DMS53 (cell line): ENCODE results near the gene BTBD2.
A peak's percentile ranks its signal among the peaks of the same experiment; 100 is the strongest.
"Not testable (repeated sequence)": the region's sequence is repeated elsewhere in the genome, so short reads cannot be mapped to it uniquely, and the experiment has no call there.

ENCODE experiments used
- DNase-seq: peaks from one replicate; lab custom pipeline; 2025; lab: John Stamatoyannopoulos, UW

The BTBD2 gene

DNA sequence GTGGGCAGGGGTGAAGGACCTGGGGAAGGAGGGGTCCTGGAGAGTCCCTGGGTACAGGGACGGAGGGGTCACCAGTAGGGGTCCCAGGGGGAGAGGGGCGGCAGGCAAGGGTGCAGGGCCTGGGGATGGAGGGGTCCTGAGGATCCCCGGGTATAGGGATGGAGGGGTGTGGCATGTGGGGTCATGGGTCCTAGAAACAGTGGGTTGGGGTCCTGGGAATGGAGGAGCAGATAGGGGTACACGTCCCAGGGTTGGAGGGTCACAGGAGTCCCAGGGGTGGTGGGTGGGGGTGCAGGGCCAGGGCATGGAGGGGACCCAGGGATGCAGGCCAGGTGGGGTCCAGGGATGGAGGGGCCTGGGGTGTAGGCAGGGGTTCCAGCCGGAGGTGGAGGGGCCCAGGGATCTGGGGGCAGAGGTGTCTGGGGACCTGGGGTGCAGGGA is 1.4 kb downstream of the BTBD2 start:
- no peak for DNase-seq

DNA sequence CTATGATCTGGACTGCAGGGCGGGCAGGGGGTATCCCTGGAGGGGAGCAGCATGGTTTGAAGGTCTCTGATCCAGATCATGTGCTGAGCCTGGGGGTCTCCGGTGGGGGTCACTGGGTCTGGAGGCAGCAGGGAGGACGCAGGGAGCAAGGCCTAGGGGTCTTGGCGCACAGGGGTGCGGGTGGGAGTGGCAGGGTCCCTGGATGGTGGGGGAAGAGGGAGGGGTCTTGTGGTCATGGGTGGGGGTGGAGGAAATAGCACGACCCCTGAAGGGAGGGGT is 1.9 kb downstream of the BTBD2 start:
- no peak for DNase-seq

DNA sequence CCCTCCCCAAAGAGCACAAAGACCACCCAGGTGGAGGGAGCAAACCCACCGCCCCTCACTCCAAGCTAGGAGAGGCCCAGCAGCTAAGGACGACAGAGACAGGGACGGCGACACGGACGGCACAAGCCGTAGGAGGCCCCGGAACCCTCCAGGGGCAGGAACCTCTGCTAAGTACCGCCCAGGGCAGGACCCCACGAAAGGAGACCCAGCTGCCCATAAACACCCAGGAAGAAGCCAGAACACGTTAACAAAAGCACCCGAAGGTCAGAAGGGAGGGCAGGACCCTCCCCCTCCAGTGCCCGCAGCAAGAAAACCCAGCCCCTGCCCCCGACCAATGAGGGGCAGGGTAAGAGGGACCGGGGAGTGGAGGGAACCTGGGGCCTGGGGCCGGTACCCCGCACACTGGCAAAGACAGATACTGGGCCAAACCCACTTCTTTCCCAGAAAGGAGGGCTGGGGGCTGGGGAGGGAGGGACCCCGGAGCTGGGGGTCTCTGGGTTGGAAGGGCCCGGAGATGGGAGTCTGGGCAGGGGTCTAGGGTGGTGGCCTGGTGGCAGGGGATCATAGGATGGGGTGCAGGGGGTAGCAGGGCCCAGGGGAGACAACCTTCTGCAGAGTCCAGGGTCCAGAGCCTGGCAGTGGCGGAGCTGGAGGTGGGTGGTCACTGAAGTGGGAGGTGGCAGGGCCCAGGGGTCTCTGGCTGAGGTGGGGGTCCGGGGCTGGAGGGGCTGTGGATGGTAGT is 2.4 kb downstream of the BTBD2 start:
- no peak for DNase-seq

DNA sequence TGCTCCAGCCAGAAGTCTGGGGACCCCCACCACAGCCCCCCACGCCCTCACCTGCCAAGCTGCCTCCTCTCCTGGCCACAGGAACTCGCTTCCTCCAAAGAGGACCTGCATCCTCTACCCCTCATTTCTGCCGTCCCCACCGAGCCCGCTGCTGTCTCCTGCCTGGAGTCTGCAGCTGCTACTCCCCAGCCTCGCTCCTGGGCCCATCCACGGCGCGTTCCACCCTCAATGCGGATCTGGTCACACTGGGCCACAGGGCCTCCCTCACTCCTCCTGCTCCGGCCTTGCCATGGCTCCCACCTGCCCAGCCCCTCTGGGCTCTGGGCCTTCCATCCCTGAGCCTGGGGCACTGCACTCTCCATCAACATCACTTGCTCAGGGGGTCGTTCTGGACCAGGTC is 4.3 kb downstream of the BTBD2 start:
- no peak for DNase-seq

DNA sequence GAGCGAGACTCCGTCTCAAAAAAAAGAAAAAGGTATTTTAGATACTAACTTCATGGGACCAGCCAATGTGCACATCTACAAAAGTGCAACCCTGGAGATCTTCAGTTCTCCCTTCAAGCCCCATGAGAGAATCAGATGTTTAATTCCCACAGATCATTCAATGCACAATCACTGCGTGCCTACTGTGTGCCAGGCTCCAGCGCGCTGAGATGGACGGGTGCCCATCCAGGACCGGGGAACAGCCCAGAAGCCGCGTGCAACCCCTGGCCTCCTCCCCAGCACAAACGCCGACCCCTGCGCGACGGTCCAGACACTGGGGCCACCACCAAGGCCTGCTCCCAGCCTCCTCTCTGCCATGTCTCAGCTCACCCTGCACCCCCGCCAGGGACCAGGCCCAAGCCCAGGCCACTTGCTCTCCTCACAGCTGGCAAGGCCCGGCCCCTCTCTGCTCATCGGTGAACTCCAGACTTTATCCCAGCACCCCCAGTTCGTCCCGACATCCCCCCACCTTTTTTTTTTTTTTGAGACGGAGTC is 5.3 kb downstream of the BTBD2 start:
- no peak for DNase-seq

DNA sequence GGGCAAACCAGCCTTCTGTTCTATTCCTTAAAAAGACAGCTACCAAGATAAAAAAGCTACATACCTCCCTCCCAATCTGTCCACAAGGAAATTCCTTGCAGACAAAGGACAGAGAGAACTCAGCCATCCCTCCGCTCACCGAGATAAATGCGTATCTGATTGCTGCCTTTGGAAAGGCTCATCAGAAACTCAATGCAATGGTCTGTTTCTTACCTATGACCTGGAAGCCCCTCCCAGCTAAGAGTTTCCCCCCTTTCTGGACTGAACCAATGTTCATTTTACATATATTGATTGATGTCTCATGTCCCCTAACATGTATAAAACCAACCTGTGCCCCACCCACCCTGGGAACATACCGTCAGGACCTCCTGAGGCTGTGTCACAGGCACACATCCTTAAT is 11.6 kb downstream of the BTBD2 start:
- DNase-seq = no peak

DNA sequence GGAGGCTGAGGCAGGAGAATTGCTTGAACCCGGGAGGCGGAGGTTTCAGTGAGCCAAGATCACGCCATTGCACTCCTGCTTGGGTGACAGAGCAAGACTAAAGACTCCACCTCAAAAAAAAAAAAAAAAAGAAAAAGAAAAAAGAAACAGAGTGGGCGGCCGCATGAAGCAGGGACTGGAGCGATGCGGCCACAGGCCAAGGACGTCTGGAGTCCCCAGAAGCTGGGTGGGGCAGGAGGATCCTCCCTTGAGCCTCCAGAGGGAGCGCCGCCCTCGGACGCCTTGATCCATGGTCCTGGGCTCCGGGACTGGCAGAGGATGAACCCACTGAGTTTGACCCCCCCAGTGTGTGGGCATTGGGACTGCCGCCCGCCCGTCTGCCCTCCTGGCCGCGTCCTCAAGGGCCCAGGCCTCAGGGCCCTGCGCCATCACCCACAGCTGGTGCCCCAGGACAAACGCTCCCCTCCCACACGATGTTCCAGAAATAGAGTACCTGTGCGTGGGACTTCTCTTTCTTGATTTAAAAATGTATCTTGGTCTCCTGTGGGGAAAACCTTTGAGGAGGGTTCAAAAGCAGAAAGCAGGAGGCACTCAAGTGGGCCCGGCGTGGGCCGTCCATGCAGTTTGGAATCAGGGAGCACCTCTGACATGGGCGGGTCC is 15.5 kb downstream of the BTBD2 start:
- DNase-seq = no peak

DNA sequence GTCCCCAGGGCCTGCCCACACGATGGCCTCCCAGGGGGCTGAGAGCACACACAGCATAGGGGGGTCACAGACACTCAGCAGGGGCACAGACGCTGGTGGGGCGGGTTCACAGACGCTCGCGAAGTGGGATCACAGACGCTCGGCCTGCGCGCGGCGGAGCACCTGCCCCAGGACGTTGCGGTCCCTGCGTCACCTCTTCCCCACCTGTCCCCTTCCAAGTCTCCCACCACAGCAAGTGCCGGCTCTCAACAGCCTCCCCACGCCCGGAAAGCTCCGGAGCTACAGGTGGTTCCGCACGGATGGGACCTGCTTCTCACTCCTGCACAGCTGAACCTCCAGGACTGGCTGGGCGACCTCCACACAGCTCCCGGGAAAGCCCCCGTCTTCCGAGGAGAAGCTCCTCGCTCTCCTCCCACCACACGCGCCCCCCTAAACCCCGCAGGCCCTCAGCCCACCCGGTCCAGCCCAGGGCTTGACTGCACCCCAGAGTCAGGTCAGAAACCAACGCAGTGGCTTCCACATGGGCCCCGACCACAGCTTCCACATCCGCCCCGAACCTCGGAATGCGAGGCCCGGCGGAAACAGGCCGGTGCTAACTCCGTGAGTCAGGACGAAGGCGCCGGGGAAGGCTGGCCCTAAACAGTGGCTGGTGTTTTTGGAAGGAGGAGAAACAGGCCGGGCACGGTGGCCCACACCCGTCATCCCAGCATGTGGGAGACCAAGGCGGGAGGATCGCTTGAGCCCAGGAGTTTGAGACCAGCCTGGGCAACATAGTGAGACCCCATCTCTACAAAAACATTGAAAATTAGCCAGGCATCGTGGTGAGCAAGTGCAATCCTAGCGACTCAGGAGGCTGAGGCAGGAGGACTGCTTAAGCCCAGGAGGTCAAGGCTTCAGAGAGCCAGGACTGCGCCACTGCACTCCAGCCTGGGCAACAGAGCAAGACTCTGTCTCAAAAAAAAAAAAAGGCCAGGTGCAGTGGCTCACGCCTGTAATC is 16.5 kb downstream of the BTBD2 start:
- DNase-seq = no peak

DNA sequence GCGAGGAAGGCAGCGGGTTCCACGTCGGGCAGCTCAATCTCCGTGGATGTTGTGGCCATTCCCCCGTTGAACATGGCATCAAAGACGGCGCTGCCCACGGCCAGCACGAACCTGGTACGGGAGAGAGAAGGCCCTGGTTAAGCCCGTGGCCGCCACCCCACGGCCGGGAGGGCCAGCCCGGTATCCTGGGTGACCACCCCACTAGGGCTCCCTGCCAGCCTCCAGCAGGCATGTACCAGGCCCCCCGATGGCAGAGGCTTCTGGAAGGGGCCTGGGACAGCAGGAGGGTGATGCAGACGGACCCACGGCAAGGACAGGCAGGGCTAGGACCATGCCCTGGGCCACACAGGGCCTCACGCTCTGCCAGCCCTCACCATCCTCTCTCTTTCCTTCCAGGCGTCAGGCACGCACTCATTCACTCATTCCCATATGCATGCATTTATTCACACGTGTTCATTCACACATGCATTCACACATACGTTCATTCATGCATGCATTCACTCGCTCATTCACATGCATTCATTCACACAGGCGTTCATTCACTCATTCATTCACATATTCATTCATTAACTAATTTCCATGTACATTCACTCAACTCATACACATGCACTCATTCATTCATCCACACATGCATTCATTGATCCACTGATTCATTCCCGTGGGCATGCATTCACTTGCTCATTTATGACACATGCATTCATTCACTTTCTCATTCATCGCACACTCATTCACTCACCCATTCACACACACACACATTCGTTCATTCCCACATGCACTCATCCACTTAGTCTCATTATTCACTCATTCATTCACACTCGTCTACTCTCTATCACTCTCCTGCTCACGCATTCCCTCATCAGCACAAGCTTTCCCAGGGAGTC is 17.9 kb downstream of the BTBD2 start:
- no peak for DNase-seq

DNA sequence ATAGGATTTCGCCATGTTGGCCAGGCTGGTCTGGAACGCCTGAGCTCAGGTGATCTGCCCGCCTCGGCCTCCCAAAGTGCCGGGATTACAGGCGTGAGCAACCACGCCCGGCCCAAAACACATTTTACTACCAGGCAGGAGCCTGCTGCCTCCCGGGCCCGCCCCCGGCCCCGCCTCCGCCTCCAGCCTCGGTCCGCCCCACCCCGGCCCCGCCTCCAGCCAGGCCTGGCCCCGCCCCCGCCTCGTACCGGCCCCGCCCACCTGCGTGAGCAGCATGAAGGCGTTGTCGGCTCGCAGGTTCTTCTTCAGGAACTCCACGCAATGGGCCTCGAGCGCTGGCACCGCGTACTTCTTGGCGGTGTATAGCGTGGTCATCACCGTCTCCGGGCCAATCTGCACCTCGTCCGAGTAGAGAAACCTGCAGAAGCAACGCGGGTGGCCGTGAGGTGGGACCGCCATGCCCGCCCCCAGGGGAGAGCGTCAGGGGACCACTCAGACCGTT is 22.7 kb downstream of the BTBD2 start:
- peak; percentile 27 for DNase-seq

DNA sequence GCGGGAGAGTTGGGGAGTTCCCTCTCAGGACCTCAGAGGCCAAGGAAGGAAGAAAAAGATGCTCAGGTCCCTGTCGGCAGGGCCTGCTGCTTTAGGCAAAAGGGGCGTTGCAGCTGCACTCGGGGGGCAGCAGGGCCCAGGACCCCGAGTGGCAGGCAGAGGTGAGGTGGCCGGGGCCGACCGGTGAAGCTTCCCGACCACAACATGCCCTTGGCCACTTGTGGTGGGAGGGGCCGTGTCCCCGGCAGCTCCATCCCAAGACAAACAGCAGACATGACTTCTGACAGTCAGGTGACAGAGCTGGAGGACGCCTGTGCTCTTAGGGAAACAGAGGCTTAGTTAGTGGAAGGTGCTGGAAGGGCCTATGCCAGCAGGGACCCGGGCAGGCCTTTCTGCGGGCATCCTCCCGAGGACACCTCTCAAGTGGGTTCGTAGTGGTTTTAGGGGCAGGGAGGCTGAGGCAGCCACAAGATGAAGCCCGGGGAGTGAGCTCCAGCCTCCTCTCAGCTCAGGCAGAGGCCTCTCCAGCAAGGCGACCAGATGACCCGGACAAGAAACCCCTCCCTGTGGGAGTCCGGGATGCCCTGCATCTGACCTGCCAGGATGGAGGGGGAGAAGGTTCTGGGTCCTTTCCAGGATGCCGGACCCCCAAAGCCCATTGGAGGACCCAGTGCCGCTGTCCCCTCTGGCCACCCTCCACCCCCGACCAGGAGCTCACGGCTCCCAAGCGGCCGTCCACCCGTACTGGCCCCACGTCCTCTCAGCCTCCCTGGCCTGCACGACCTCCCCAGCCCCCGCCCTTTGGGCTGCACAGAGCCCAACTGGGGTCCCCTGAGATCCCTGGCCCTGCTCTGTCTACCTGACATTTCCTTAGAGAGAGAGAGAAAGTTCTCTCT is 24.2 kb downstream of the BTBD2 start:
- no peak for DNase-seq

DNA sequence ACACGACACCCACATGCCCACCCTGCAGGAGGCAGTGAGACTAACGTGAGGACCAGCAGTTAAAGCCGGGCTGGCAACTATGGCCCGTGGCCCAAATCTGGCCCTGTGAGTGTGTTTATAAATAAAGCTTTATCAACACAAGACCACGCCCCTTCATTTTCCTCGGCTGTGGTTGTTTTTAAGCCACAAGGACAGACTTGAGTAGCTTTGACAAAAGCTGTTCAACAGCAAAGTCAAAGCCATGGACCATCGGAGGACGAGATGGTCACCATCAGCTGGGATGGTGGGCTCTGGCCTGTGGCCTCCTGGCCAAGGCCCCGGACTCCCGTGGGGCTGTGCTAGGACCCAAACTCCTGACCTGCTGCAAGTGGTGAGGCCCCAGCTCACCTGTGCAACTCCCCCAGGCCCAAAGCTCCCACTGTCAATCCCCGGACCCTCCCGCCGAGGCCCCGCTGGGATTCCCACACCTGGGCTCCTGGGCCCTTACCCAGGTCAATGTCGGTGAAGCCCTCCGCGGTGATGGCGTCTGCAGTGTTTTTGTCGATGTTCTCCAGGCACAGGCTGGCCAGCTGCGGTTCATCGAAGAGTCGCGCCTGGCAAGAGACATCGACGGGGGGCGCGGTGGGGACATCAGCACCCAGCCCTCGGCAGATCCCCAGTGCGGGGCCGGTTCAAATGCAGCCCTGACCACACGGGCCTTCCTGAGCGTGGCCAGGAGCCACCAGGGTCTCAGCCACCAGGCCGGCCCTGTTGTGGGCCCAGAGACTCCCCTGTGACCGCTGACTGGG is 25.1 kb downstream of the BTBD2 start:
- DNase-seq = no peak

DNA sequence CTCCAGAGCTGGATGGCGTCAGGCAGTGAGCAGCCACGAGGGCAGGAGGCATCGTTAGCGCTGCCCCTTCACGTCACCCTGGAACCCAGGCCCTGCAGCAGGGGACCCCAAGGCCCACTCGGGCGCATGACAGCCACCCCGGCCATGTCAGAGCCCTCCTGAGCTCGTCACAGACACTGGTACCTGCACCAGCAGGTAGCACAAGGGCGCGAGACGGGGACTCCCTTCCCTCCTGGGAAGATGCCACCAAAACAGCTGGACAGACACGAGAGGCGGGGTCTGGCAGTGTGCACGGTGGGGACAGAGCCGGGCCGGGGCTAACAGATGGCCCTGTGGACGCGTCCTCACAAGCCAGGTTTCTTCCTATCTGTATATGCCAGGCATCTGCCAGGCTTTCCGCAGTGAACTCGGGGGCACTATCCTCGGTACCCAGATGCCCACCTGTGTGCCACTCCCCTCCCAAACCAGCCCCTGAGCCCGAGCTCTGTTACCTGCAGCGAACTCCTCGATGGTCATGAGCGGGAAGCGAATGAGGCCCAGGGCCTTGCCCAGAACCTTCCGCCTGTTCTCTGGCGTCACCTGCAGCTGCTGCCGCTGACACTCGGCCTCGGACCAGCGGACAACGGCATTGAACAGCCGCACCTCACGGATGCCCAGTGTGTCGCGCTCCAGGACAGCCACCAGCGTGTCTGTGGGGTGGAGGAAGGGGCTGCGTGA is 25.8 kb downstream of the BTBD2 start:
- no peak for DNase-seq

DNA sequence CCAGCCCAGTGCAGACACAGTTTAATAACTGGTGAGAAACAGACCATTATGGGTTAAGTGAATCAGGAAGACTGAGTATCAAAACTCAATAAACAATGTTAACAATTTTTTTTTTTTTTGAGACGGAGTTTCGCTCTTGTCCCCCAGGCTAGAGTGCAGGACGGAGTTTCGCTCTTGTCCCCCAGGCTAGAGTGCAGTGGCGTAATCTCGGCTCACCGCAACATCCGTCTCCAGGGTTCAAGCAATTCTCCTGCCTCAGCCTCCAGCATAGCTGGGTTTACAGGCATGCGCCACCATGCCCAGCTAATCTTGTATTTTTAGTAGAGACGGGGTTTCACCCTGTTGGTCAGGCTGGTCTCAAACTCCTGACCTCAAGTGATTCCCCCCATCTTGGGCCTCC is 27.1 kb downstream of the BTBD2 start:
- DNase-seq = not testable (repeated sequence)

DNA sequence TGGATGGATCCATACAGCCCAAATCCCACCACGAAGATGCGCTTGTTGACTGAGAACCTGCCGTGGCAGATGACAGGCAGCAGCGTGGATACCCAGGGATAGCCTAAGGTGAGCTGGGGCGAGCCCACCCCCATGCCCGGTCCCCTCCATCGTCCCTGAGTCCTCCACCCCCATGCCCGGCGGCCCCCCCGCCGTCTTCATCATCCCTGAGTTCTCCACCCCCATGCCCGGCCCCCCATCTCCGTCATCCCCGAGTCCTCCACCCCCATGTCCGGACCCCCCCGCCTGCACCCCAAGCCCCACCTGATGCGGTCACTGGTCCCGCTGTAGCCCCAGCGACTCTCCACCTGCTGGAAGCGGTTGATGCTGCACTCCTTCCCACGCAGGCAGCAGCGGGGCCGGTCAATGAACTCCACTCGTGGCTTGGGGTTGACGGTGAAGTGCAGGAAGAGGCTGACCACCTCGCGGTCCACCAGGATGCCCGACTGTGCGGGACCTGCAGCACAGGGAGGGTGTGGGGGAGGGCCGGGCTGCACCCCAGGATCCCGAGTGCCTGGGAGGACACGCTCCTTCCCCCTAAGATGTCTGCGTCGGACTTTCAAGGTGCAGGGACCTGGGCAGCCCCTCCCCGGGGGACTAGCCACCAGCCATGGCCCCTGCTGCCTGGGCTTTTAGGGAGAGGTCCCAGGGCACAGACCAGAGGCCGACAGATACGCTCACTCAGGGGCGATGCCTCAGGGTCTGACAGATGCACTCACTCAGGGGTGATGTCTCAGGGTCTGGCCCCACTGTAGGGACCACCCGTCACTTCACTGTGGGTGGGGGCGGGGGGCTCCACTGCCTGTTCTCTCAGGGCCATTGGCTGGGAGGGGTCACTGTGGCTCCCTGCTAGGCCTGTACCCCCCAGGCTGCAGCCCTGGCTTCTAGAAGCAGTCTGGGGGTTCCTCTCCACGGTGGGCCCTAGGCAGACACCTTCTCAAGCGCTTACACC is 28.0 kb downstream of the BTBD2 start:
- DNase-seq = no peak

DNA sequence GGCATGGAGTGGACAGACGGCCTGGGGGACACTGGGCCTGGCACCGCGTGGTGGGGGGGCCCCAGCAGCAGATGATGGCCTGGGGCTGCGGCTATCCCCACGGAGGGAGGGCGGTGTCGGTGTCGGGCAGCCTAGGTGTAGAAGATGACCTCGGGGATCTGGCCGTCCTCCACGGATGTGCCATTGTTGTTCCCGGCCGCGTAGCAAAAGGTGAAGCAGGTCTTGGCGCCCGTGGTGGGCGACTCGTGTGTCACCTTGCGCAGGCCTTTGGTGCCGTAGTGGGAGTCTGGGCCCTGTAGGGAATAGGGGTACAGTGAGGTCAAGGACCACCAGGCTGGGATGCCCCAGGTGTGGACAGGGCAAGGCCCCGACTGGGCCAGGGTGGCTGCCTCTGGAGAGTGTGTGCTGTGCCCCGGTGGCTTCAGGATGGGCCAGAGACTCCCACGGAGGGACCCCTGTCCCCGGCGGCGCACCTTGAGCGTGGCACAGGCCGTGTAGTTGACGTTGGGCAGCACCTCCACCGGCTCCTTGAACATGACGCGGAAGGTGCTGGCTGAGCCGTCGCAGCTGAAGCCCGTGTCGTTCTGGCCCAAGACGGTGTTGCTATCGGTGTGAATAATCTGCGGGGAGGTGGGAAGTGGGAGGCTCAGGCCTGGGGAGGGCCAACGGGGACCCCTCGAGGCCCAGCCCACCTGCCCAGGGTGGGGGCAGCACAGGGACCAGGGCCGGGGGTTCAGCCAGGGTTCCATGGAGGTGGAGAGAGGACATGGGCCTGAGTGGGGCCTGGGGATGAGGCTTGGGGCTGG is 29.0 kb downstream of the BTBD2 start:
- DNase-seq = no peak
